WTC11 (cell line): ENCODE results near the gene UBE2D2. TPM values are rescaled to one million over a fixed set of nuclear protein-coding genes. Genes with fewer than 3 reads are reported as not detected.

Experiments used
- ATAC-seq: fragments of 200-7000 bp; cut with Tn5 transposase; 2 replicates; pipeline ENCODE4 v1.10.0; 2021; ENCODE audit warnings: mild to moderate bottlenecking, moderate library complexity
- CTCF ChIA-PET: fragments of 300-600 bp; sonication (Branson Sonifier 250); formaldehyde crosslinking; loops from one replicate; lab custom pipeline; 2021; ENCODE audit warnings: antibody characterized with exemption; lab: Charles Lee
- POLR2A ChIA-PET: fragments of 350-600 bp; sonication (Branson Sonifier 250); formaldehyde crosslinking; loops from one replicate; lab custom pipeline; 2021; ENCODE audit warnings: antibody characterized with exemption; lab: Charles Lee
- DNase-seq: peaks from one replicate; pipeline ENCODE4 v3.0.0; 2021; ENCODE audit warnings: low spot score
- H3K27ac Mint-ChIP-seq: 2 replicates; pipeline ENCODE4 v1.8.0; 2021; ENCODE audit warnings: mixed read lengths
- H3K27me3 Mint-ChIP-seq: 2 replicates; pipeline ENCODE4 v1.8.0; 2021; ENCODE audit warnings: low read depth, mild to moderate bottlenecking, moderate library complexity, mixed read lengths
- H3K36me3 Mint-ChIP-seq: 2 replicates; pipeline ENCODE4 v1.8.0; 2021; ENCODE audit warnings: mixed read lengths
- H3K4me1 Mint-ChIP-seq: 2 replicates; pipeline ENCODE4 v1.8.0; 2022; ENCODE audit warnings: mixed read lengths
- H3K4me3 Mint-ChIP-seq: 2 replicates; pipeline ENCODE4 v1.8.0; 2021; ENCODE audit warnings: mild to moderate bottlenecking, moderate library complexity, mixed read lengths
- H3K9me3 Mint-ChIP-seq: 2 replicates; pipeline ENCODE4 v1.8.0; 2021; ENCODE audit warnings: mixed read lengths
- ATF1 ChIP-seq: sonication (generic); formaldehyde crosslinking; IDR thresholded peaks from 2 replicates; pipeline ENCODE4 v1.8.1; 2023; ENCODE audit warnings: mild to moderate bottlenecking, moderate library complexity, missing genetic modification reagents
- KAT7 ChIP-seq: sonication (generic); formaldehyde crosslinking; IDR thresholded peaks from 2 replicates; pipeline ENCODE4 v1.8.1; 2023; ENCODE audit warnings: missing genetic modification reagents, mild to moderate bottlenecking, borderline replicate concordance
- ZBTB21 ChIP-seq: sonication (generic); formaldehyde crosslinking; IDR thresholded peaks from 2 replicates; pipeline ENCODE4 v1.8.1; 2023; ENCODE audit warnings: mild to moderate bottlenecking, missing genetic modification reagents, borderline replicate concordance
- ZNF121 ChIP-seq: sonication (generic); formaldehyde crosslinking; IDR thresholded peaks from 2 replicates; pipeline ENCODE4 v1.8.0; 2023; ENCODE audit warnings: missing genetic modification reagents
- total RNA-seq: library from RNA; stranded (reverse); gene quantifications from 3 replicates; pipeline ENCODE4 v1.2.3, GENCODE V29; 2021
- TF ChIP-seq, protein P1 (sequence below): fragments of 250-450 bp; sonication (Bioruptor Pico); IDR thresholded peaks from 2 replicates; pipeline ENCODE4 v1.9.0; 2021; ENCODE audit warnings: mild to moderate bottlenecking
- TF ChIP-seq, protein P2 (sequence below): sonication (generic); formaldehyde crosslinking; IDR thresholded peaks from 2 replicates; pipeline ENCODE4 v1.8.1; 2023; ENCODE audit warnings: mild to moderate bottlenecking, moderate library complexity, missing genetic modification reagents
- TF ChIP-seq, protein P3 (sequence below): sonication (generic); formaldehyde crosslinking; IDR thresholded peaks from 2 replicates; pipeline ENCODE4 v1.8.1; 2022; ENCODE audit warnings: low read depth, missing genetic modification reagents, borderline replicate concordance
- TF ChIP-seq, protein P4 (sequence below): sonication (generic); formaldehyde crosslinking; IDR thresholded peaks from 2 replicates; pipeline ENCODE4 v1.8.0; 2022; ENCODE audit warnings: mild to moderate bottlenecking, missing genetic modification reagents
- TF ChIP-seq, protein P5 (sequence below): sonication (generic); formaldehyde crosslinking; IDR thresholded peaks from 2 replicates; pipeline ENCODE4 v1.8.1; 2023; ENCODE audit warnings: mild to moderate bottlenecking, missing genetic modification reagents, moderate library complexity
- TF ChIP-seq, protein P6 (sequence below): sonication (generic); formaldehyde crosslinking; IDR thresholded peaks from 2 replicates; pipeline ENCODE4 v1.8.1; 2023; ENCODE audit warnings: mild to moderate bottlenecking, missing genetic modification reagents
- TF ChIP-seq, protein P7 (sequence below): fragments of 200-600 bp; IDR thresholded peaks from 2 replicates; pipeline ENCODE4 v1.8.0; 2022; ENCODE audit warnings: antibody characterized with exemption
- TF ChIP-seq, protein P8 (sequence below): sonication (generic); formaldehyde crosslinking; IDR thresholded peaks from 2 replicates; pipeline ENCODE4 v1.8.1; 2022; ENCODE audit warnings: low read depth, mild to moderate bottlenecking, moderate library complexity, missing genetic modification reagents, borderline replicate concordance
- TF ChIP-seq, protein P9 (sequence below): sonication (generic); formaldehyde crosslinking; IDR thresholded peaks from 2 replicates; pipeline ENCODE4 v1.8.0; 2022; ENCODE audit warnings: mild to moderate bottlenecking, missing genetic modification reagents
- TF ChIP-seq, protein P10 (sequence below): fragments of 250-450 bp; sonication (Bioruptor Pico); IDR thresholded peaks from 2 replicates; pipeline ENCODE4 v1.8.0; 2021; ENCODE audit warnings: mild to moderate bottlenecking
- TF ChIP-seq, protein P11 (sequence below): sonication (generic); formaldehyde crosslinking; IDR thresholded peaks from 2 replicates; pipeline ENCODE4 v1.8.1; 2022; ENCODE audit warnings: mild to moderate bottlenecking, moderate library complexity, missing genetic modification reagents

UBE2D2 gene
- total RNA-seq, 1 experiment from 2014 or later = 183 TPM

DNA sequence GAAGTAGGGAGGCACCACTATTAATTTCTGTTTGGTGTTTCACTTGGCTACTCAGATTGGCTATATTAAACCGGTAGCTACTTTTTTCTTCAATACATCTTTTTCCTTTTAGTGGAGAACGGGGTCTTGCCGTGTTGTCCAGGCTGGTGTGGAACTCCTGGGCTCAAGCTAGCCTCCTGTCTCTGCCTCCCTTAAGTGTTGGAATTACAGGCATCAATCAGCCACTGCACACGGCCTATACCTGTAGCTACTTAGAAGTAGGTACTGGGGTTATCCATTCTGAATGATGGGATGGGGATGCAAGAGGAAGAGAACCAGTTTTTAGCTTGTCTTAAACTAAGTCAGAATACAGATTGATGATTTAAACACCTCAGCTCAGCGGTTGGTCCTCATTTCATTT is 1.7 kb downstream of the UBE2D2 start:
- H3K4me1 Mint-ChIP-seq = peaks cover 35% of the 10 kb centered on the region
- POLR2A ChIA-PET = interaction anchor here (0.6 to 0.8 kb wide), 2 partner anchors 12 to 342 kb away, joined by 3 read pairs; no protein-coding TSS in a partner anchor
- CTCF ChIA-PET = interaction anchor here (1.0 to 4.9 kb wide), 3 partner anchors 12 to 141 kb away, joined by 4 to 43 read pairs (median 11); no protein-coding TSS in a partner anchor
- TF ChIP-seq, protein P1, sequence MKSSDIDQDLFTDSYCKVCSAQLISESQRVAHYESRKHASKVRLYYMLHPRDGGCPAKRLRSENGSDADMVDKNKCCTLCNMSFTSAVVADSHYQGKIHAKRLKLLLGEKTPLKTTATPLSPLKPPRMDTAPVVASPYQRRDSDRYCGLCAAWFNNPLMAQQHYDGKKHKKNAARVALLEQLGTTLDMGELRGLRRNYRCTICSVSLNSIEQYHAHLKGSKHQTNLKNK (CRISPR knock-in tag) = no peak
- TF ChIP-seq ZNF121 = peak; percentile 93
- peak overlapping the region; percentile 100 for H3K4me3 Mint-ChIP-seq
- no peaks in the 10 kb centered on the region for H3K27me3 Mint-ChIP-seq
- ATAC-seq (no peak), DNase-seq (no peak)
- no peaks in the 10 kb centered on the region for H3K9me3 Mint-ChIP-seq
- H3K36me3 Mint-ChIP-seq = peaks cover 37% of the 10 kb centered on the region
- H3K27ac Mint-ChIP-seq = peak overlapping the region; percentile 69

DNA sequence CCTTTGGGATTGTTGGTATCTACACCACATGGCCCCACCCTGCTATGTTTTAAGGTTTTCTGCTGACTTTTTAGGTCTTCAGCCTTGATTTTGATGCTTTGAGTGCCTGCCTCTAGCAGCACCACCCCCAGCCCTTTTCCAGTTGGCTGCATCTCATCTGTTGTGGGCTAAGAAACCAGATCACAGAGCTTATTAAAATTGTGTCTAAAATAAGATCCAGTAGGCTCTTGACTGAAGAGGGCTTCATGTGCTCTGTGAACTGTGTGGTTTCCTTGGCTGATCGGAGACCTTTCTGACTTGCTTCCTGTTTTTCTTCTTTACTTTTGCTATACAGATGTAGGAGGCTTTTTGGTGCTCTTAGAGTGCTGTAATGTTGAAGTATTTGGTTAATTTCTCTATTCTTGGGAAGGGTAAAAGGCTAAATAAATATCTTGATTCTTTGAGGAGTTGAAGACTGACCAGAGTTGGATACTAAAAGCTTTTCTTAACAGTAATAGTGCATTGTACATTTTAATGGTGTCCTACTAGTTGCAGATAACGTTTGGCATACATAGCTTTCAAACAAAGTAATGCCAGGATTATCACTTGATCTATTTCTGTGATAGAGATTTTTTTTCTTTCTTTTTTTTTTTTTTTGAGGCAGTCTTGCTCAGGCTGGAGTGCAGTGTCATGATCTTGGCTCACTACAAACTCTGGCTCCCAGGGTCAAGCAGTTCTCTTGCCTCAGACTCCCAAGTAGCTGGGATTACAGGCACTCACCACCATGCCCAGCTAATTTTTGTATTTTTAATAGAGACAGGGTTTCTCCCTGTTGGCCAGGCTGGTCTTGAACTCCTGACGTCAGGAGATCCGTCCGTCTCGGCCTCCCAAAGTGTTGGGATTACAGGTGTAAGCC is 4.5 kb downstream of the UBE2D2 start:
- ATAC-seq = no peak
- peaks cover 41% of the 10 kb centered on the region for H3K36me3 Mint-ChIP-seq
- peaks cover 32% of the 10 kb centered on the region for H3K4me1 Mint-ChIP-seq
- CTCF ChIA-PET = interaction anchor here (0.6 to 1.6 kb wide), 5 partner anchors 9 to 143 kb away, joined by 3 to 6 read pairs (median 3); no protein-coding TSS in a partner anchor
- no peak overlapping the region; the same call in 1 of the 2 replicates for H3K4me3 Mint-ChIP-seq
- no peaks in the 10 kb centered on the region for H3K27me3 Mint-ChIP-seq
- H3K9me3 Mint-ChIP-seq = no peaks in the 10 kb centered on the region
- POLR2A ChIA-PET = interaction anchor here (0.6 kb wide), 1 partner anchor 12 kb away, joined by 7 read pairs; no protein-coding TSS in a partner anchor
- H3K27ac Mint-ChIP-seq = peak overlapping the region; percentile 76
- no peak for DNase-seq
- TF ChIP-seq, protein P2, sequence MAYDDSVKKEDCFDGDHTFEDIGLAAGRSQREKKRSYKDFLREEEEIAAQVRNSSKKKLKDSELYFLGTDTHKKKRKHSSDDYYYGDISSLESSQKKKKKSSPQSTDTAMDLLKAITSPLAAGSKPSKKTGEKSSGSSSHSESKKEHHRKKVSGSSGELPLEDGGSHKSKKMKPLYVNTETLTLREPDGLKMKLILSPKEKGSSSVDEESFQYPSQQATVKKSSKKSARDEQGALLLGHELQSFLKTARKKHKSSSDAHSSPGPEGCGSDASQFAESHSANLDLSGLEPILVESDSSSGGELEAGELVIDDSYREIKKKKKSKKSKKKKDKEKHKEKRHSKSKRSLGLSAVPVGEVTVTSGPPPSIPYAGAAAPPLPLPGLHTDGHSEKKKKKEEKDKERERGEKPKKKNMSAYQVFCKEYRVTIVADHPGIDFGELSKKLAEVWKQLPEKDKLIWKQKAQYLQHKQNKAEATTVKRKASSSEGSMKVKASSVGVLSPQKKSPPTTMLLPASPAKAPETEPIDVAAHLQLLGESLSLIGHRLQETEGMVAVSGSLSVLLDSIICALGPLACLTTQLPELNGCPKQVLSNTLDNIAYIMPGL (CRISPR knock-in tag) = no peak
- TF ChIP-seq, protein P3, sequence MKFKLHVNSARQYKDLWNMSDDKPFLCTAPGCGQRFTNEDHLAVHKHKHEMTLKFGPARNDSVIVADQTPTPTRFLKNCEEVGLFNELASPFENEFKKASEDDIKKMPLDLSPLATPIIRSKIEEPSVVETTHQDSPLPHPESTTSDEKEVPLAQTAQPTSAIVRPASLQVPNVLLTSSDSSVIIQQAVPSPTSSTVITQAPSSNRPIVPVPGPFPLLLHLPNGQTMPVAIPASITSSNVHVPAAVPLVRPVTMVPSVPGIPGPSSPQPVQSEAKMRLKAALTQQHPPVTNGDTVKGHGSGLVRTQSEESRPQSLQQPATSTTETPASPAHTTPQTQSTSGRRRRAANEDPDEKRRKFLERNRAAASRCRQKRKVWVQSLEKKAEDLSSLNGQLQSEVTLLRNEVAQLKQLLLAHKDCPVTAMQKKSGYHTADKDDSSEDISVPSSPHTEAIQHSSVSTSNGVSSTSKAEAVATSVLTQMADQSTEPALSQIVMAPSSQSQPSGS (CRISPR knock-in tag) = no peak
- TF ChIP-seq, protein P4, sequence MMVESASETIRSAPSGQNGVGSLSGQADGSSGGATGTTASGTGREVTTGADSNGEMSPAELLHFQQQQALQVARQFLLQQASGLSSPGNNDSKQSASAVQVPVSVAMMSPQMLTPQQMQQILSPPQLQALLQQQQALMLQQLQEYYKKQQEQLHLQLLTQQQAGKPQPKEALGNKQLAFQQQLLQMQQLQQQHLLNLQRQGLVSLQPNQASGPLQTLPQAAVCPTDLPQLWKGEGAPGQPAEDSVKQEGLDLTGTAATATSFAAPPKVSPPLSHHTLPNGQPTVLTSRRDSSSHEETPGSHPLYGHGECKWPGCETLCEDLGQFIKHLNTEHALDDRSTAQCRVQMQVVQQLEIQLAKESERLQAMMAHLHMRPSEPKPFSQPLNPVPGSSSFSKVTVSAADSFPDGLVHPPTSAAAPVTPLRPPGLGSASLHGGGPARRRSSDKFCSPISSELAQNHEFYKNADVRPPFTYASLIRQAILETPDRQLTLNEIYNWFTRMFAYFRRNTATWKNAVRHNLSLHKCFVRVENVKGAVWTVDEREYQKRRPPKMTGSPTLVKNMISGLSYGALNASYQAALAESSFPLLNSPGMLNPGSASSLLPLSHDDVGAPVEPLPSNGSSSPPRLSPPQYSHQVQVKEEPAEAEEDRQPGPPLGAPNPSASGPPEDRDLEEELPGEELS = no peak
- TF ChIP-seq, protein P5, sequence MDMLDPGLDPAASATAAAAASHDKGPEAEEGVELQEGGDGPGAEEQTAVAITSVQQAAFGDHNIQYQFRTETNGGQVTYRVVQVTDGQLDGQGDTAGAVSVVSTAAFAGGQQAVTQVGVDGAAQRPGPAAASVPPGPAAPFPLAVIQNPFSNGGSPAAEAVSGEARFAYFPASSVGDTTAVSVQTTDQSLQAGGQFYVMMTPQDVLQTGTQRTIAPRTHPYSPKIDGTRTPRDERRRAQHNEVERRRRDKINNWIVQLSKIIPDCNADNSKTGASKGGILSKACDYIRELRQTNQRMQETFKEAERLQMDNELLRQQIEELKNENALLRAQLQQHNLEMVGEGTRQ (CRISPR knock-in tag) = no peak
- TF ChIP-seq KAT7 (CRISPR knock-in tag) (no peak), ZBTB21 (CRISPR knock-in tag) (no peak), ATF1 (CRISPR knock-in tag) (no peak)
- TF ChIP-seq, protein P6, sequence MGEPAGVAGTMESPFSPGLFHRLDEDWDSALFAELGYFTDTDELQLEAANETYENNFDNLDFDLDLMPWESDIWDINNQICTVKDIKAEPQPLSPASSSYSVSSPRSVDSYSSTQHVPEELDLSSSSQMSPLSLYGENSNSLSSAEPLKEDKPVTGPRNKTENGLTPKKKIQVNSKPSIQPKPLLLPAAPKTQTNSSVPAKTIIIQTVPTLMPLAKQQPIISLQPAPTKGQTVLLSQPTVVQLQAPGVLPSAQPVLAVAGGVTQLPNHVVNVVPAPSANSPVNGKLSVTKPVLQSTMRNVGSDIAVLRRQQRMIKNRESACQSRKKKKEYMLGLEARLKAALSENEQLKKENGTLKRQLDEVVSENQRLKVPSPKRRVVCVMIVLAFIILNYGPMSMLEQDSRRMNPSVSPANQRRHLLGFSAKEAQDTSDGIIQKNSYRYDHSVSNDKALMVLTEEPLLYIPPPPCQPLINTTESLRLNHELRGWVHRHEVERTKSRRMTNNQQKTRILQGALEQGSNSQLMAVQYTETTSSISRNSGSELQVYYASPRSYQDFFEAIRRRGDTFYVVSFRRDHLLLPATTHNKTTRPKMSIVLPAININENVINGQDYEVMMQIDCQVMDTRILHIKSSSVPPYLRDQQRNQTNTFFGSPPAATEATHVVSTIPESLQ = no peak
- TF ChIP-seq, protein P7, sequence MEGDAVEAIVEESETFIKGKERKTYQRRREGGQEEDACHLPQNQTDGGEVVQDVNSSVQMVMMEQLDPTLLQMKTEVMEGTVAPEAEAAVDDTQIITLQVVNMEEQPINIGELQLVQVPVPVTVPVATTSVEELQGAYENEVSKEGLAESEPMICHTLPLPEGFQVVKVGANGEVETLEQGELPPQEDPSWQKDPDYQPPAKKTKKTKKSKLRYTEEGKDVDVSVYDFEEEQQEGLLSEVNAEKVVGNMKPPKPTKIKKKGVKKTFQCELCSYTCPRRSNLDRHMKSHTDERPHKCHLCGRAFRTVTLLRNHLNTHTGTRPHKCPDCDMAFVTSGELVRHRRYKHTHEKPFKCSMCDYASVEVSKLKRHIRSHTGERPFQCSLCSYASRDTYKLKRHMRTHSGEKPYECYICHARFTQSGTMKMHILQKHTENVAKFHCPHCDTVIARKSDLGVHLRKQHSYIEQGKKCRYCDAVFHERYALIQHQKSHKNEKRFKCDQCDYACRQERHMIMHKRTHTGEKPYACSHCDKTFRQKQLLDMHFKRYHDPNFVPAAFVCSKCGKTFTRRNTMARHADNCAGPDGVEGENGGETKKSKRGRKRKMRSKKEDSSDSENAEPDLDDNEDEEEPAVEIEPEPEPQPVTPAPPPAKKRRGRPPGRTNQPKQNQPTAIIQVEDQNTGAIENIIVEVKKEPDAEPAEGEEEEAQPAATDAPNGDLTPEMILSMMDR = no peak
- TF ChIP-seq, protein P8, sequence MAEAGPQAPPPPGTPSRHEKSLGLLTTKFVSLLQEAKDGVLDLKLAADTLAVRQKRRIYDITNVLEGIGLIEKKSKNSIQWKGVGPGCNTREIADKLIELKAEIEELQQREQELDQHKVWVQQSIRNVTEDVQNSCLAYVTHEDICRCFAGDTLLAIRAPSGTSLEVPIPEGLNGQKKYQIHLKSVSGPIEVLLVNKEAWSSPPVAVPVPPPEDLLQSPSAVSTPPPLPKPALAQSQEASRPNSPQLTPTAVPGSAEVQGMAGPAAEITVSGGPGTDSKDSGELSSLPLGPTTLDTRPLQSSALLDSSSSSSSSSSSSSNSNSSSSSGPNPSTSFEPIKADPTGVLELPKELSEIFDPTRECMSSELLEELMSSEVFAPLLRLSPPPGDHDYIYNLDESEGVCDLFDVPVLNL = no peak
- TF ChIP-seq, protein P9, sequence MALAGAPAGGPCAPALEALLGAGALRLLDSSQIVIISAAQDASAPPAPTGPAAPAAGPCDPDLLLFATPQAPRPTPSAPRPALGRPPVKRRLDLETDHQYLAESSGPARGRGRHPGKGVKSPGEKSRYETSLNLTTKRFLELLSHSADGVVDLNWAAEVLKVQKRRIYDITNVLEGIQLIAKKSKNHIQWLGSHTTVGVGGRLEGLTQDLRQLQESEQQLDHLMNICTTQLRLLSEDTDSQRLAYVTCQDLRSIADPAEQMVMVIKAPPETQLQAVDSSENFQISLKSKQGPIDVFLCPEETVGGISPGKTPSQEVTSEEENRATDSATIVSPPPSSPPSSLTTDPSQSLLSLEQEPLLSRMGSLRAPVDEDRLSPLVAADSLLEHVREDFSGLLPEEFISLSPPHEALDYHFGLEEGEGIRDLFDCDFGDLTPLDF = no peak
- TF ChIP-seq, protein P10, sequence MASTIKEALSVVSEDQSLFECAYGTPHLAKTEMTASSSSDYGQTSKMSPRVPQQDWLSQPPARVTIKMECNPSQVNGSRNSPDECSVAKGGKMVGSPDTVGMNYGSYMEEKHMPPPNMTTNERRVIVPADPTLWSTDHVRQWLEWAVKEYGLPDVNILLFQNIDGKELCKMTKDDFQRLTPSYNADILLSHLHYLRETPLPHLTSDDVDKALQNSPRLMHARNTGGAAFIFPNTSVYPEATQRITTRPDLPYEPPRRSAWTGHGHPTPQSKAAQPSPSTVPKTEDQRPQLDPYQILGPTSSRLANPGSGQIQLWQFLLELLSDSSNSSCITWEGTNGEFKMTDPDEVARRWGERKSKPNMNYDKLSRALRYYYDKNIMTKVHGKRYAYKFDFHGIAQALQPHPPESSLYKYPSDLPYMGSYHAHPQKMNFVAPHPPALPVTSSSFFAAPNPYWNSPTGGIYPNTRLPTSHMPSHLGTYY = no peak
- TF ChIP-seq, protein P11, sequence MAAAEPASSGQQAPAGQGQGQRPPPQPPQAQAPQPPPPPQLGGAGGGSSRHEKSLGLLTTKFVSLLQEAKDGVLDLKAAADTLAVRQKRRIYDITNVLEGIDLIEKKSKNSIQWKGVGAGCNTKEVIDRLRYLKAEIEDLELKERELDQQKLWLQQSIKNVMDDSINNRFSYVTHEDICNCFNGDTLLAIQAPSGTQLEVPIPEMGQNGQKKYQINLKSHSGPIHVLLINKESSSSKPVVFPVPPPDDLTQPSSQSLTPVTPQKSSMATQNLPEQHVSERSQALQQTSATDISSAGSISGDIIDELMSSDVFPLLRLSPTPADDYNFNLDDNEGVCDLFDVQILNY (CRISPR knock-in tag) = no peak
